ENCODE data around the gene ISX.
"Not testable (repeated sequence)": the region's sequence is repeated elsewhere in the genome, so short reads cannot be mapped to it uniquely, and the experiment has no call there.

ISX gene

GRCh38 chr22:35065796-35066218 lies at the start of gene ISX:
Gene ISX (plus strand): TSS chr22:35066158. CDS start chr22:35067088, 930 bp downstream.
- no peak for DNase-seq (ENCODE audit: low spot score)

DNA sequence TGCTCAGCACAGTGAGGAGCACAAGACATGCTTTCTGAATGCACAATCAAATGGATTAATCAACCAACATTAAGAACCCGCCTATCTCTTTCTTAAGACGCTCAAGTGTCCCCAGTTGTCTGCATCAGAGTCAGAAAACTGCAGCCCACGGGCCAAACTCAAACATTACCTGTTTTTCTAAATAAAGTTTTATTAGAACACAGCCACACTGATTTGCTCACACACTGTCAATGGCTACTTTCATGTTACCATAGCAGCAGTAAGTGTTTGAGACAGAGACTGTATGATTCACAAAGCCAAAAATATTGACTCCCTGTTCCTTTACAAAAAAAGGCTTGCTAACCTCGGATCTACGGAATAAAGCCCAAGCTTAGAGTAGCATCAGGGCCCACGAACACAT lies 49.0 kb upstream of the ISX start:
- DNase-seq (ENCODE audit: low spot score) = no peak

DNA sequence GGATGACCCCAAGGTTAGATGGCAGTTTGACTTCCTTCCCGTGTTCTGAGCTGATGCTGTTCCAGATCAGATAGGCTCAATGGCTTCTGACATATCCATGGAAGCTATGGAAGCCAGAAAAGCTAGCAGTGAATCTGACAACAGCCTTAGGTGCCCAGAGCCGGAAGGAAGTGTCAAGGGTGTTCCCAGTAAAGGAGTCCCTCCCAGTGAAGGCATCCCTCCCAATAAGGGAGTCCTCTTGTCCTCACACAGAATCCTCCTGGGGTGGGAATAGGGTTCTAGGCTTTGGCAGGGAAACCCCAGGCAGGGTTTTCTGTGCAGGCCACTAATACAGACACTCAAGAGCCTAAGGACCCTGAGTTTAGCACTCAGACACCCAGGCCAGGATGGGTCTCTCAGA lies 47.0 kb upstream of the ISX start:
- no peak for DNase-seq (ENCODE audit: low spot score)

GRCh38 chr22:35020517-35020916 lies 45.4 kb upstream of the ISX start:
- no peak for DNase-seq (ENCODE audit: low spot score)

DNA sequence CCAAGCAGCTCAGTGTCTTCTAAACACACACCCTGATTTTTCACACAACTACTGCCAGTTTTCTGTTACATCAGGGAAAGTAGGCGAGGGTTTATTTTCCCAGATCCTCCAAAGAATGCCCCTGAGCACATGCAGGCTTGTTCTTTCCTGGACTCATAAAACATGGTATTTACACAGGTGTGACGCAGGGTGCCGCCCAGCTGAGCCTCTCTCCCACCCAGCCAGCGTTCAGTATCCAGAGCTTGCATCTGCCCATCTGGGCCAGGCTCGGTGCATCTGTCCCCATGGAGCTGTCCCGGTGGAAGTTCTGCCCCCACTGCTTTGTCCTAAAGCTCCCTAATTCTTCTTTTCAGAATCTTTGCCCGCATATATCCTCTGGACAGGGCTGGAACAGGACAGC lies 44.8 kb upstream of the ISX start:
- no peak for DNase-seq (ENCODE audit: low spot score)

GRCh38 chr22:35022291-35022690 lies 43.7 kb upstream of the ISX start:
- no peak for DNase-seq (ENCODE audit: low spot score)

GRCh38 chr22:35023692-35024363 lies 42.1 kb upstream of the ISX start:
- peak; percentile 36 for DNase-seq (ENCODE audit: low spot score)

- DNase-seq (ENCODE audit: low spot score) = no peak
These were observed 41.6 kb upstream of the ISX start for GRCh38 chr22:35024364-35024692.

DNA sequence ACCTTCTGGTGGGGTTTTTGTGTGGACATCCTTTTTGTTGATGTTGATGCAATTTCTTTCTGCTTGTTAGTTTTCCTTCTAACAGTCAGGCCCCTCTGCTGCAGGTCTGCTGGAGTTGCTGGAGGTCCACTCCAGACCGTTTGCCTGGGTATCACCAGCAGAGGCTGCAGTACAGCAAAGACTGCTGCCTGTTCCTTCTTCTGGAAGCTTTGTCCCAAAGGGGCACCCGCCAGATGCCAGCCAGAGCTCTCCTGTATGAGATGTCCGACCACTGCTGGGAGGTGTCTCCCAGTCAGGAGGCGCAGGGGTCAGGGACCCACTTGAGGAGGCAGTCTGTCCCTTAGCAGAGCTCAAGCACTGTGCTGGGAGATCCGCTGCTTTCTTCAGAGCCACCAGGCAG lies 35.8 kb upstream of the ISX start:
- not testable (repeated sequence) for DNase-seq (ENCODE audit: low spot score)

DNA sequence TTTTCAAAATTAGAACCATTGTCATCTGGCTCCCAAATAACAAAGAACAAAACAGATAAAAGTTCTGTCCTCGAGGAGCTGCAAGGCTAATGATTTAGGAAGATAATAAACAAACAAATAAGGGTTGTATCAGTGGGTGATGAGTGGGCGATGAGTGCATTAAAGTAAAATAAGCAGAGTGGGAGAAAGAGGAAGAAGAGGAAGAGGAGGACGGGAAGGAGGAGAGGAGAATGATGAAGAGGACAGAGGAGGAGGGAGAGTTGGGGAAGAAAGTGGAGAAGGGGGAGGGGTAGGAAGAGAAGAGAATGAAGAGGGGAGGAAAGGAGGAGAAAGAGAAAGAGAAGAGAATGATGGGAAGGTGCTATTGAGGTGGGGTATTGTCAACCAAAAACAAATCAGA lies 33.4 kb upstream of the ISX start:
- DNase-seq (ENCODE audit: low spot score) = no peak

GRCh38 chr22:35033635-35034296 lies 32.2 kb upstream of the ISX start:
- DNase-seq (ENCODE audit: low spot score) = no peak

GRCh38 chr22:35034963-35035362 lies 31.0 kb upstream of the ISX start:
- DNase-seq (ENCODE audit: low spot score) = no peak

- no peak for DNase-seq (ENCODE audit: low spot score)
These were observed 28.9 kb upstream of the ISX start for GRCh38 chr22:35037089-35037488.

DNA sequence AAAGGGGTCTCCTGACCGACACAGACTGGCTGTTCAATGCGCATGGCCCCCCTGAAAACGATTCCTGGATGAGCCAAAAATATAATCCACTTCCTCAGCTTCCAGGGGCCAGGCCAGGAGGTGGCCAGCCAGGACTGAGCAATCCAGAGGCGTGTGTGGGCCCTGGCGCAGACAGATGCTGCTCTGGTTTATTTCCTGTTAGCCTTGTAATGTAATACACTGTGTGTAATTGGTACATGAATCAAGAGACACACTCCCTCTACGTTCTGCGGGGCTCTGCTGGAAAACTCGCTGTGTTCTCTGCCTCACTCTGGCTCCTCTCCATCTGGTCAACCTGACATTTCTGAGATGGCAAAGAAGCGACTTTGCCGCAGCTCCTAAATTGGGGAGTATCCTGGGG lies 26.3 kb upstream of the ISX start:
- DNase-seq (ENCODE audit: low spot score) = no peak

- no peak for DNase-seq (ENCODE audit: low spot score)
These were observed 22.6 kb upstream of the ISX start for GRCh38 chr22:35043252-35043933.

GRCh38 chr22:35043934-35044319 lies 22.0 kb upstream of the ISX start:
- DNase-seq (ENCODE audit: low spot score) = no peak

- DNase-seq (ENCODE audit: low spot score) = no peak
These were observed 21.2 kb upstream of the ISX start for GRCh38 chr22:35044607-35045390.

GRCh38 chr22:35045451-35045850 lies 20.5 kb upstream of the ISX start:
- DNase-seq (ENCODE audit: low spot score) = no peak

DNA sequence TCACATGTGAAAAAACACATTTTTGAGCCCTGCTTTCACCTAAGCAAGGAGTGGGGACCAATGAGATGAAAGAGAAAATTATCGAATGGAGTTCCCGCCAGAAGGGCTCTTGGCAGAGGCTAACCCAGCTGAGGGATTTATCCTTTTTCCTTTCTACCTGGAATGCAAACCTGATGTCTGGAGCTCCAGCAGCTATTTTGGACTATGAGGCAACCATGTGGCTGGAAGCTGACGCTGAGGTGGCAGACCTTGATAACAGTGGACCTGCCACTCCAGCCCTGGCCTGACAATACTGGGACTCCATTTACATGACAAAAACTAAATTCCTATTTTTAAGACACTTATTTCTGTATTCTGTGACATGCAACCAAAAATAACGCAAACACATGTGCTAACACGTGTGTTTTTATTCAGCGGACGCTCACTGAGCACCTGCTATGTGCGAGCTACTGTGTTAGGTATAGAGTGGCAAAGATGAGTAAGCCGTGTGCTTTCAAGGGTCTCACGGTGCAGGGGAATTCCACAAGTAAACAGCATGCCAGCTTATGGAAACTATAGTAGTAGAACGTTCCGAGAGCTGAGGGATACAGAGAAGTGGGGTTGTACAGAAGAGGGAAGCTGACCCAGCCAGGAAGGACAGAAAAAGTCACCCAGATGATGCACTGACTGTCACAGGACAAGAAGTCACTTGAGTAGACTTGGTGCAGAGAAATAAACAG lies 19.1 kb upstream of the ISX start:
- no peak for DNase-seq (ENCODE audit: low spot score)

DNA sequence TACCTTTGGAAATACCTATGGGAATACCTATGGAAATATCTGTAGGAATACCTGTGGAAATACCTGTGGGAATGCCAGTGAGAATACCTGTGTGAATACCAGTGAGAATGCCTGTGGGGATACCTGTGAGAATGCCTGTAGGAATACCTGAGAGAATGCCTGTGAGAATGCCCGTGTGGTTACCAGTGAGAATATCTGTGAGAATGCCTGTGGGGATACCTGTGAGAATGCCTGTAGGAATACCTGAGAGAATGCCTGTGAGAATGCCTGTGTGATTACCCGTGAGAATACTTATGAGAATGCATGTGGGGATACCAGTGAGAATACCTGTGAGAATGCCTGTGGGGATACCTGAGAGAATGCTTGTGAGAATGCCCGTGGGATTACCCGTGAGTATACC lies 15.9 kb upstream of the ISX start:
- not testable (repeated sequence) for DNase-seq (ENCODE audit: low spot score)

- DNase-seq (ENCODE audit: low spot score) = no peak
These were observed 14.9 kb upstream of the ISX start for GRCh38 chr22:35051013-35051535.

DNA sequence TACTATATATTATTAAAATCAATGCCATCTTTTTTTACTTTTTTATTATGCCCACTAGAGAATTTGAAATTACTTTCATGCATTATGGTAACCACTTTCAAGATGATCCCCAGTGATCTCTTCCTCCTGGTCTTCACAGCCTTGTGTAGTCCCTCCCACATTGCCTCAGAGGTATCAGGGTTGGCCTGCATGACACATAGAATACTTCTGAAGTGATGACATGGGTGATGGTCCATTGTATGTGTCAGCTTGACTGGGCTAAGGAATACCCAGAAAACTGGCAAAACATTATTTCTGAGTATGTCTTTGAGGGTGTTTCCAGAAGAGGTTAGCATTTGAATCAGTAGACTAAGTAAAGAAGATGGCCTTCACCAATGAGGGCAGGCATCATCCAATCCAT lies 14.2 kb upstream of the ISX start:
- no peak for DNase-seq (ENCODE audit: low spot score)

Data from hematopoietic multipotent progenitor cell treated with erythropoietin and hydrocortisone succinate and interleukin-3 and kit ligand, for 17 days (in vitro differentiated cells).